Thyroid gland (tissue), 4 donors: ENCODE data around the gene RARA. TPM values are rescaled to one million over a fixed set of nuclear protein-coding genes. Genes with fewer than 3 reads are reported as not detected.

Experiments
- DNase-seq, 2 donors: peaks; one replicate each; pipeline ENCODE4 v3.0.0-alpha.2; 2019
- H3K27ac ChIP-seq, 3 donors: fragments of 200-600 bp; sonication (generic); 1 replicate in 2 of 3; 2 replicates in 1 of 3; pipeline ENCODE4 v1.5.1; 2016 to 2019; ENCODE audit warnings: mild to moderate bottlenecking in 1 of 3, moderate library complexity in 1 of 3
- H3K27me3 ChIP-seq: fragments of 200-600 bp; sonication (generic); one replicate; pipeline ENCODE4 v1.5.1; 2019
- H3K36me3 ChIP-seq, 2 donors: fragments of 200-600 bp; sonication (generic); one replicate each; pipeline ENCODE4 v1.5.1; 2016 to 2019
- H3K4me1 ChIP-seq, 2 donors: fragments of 200-600 bp; sonication (generic); one replicate each; pipeline ENCODE4 v1.5.1; 2017 to 2019
- H3K4me3 ChIP-seq, 3 donors: fragments of 200-600 bp; sonication (generic); replicated peaks in 1 of 3; 1 replicate in 2 of 3; 2 replicates in 1 of 3; pipeline ENCODE4 v1.5.1; 2016; ENCODE audit warnings: mild to moderate bottlenecking in 1 of 3
- H3K9me3 ChIP-seq: fragments of 200-600 bp; sonication (generic); one replicate; pipeline ENCODE4 v1.5.1; 2017
- POLR2A ChIP-seq, 2 donors: fragments of 450-650 bp; IDR thresholded peaks; one replicate each; pipeline ENCODE4 v1.6.1; 2017; ENCODE audit warnings: antibody characterized with exemption in 2 of 2, mild to moderate bottlenecking in 2 of 2, moderate library complexity in 1 of 2
- WGBS, 2 donors: methylation state at CpG; one replicate each; pipeline ENCODE4 v1.1.5; 2017; 5-methylcytosine and 5-hydroxymethylcytosine counted together
- intact Hi-C: fragments of 100-400 bp; cut with DNase I; formaldehyde crosslinking; loops from one replicate; pipeline ENCODE4 v1.15.1; 2023
- total RNA-seq, 4 donors: library from RNA; depleted of rRNA; stranded (reverse); fragments of >200 nt; gene quantifications; one replicate each; pipeline ENCODE4 v1.2.3, GENCODE V29; 2016
- TF ChIP-seq, protein P1 (sequence below), 6 experiments: fragments of 200-600 bp in 3 of 6; fragments of 450-650 bp in 3 of 6; sonication (generic) in 3 of 6; IDR thresholded peaks; one replicate each; pipeline ENCODE4 v1.5.1; 2016 to 2019; ENCODE audit warnings: antibody characterized with exemption in 6 of 6, mild to moderate bottlenecking in 2 of 6, inconsistent platforms in 1 of 6, moderate library complexity in 1 of 6

The RARA gene
- total RNA-seq, 4 donors from 2014 or later = 20.0 to 60.9 (median 35.2) TPM

DNA sequence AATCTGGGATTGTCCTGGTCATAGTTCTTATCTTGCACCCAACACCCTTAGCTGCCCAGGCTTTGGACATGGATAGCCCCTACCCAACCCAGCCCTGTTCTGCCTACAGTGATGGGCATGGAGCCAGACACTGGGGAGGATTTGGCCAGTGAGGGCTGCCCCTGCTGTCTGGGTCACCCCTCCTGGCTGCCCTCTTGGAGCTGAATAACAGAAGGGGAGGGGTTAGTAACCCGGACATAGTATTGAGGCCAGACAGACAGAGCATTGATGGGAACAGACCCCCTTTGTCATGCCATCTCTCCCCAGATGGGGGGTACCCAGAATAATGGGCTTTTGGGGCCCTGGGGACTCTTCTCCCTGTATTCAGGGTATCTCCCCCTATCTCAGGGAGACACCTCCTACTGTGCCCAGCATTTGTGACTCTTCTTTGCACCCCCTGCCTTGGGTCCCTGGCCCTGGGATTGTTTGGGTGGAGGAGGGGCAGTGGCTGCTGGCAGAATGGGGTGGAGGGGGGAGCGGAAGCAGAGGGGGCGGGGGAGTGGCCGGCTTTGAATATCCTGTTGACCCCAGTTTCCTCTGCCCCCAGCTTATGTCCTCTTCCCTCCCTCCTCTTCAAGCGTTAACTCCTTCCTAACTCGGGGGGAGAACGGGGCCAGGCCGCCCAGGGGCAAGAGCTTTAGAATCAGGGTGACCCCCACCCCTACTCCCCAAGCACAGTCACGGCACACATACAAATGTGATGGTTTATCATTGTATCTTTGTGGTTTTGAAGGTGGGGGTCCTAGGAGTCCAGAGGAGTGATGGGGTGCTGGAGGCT, 38.5 kb downstream of the RARA start:
- H3K9me3 ChIP-seq = no peaks in the 10 kb centered on the region
- intact Hi-C loops = no loop called here
- H3K27ac ChIP-seq = peak overlapping the region in 2 of 3 donors; percentile 88 to 95
- no peak for DNase-seq
- no peak for TF ChIP-seq POLR2A (IDR thresholded peaks at IDR 0.05)
- TF ChIP-seq, protein P1, sequence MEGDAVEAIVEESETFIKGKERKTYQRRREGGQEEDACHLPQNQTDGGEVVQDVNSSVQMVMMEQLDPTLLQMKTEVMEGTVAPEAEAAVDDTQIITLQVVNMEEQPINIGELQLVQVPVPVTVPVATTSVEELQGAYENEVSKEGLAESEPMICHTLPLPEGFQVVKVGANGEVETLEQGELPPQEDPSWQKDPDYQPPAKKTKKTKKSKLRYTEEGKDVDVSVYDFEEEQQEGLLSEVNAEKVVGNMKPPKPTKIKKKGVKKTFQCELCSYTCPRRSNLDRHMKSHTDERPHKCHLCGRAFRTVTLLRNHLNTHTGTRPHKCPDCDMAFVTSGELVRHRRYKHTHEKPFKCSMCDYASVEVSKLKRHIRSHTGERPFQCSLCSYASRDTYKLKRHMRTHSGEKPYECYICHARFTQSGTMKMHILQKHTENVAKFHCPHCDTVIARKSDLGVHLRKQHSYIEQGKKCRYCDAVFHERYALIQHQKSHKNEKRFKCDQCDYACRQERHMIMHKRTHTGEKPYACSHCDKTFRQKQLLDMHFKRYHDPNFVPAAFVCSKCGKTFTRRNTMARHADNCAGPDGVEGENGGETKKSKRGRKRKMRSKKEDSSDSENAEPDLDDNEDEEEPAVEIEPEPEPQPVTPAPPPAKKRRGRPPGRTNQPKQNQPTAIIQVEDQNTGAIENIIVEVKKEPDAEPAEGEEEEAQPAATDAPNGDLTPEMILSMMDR (IDR thresholded peaks at IDR 0.05) = no peak
- H3K4me3 ChIP-seq = no peak overlapping the region
- H3K4me1 ChIP-seq = peaks cover 59 to 78% of the 10 kb centered on the region in 2 donors
- 41 to 42% methylated on average over 9 of the region's 9 CpGs for WGBS, 2 donors
- peaks cover 14 to 21% of the 10 kb centered on the region in 2 donors for H3K36me3 ChIP-seq
- no peaks in the 10 kb centered on the region for H3K27me3 ChIP-seq

DNA sequence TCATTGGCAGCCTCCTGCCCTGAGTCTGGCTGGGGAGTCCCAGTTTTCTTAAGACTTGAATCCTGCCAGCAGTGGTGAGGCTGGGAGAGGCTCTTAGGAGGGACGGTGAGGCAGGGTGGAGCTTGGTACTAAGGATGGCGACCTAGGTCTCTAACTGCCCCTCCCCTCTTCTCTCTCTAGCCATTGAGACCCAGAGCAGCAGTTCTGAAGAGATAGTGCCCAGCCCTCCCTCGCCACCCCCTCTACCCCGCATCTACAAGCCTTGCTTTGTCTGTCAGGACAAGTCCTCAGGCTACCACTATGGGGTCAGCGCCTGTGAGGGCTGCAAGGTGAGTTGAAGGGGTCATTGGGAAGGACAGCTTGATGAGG, 39.1 kb downstream of the RARA start:
- H3K36me3 ChIP-seq = peaks cover 16 to 25% of the 10 kb centered on the region in 2 donors
- DNase-seq = no peak
- TF ChIP-seq, protein P1 (IDR thresholded peaks at IDR 0.05) = no peak
- no peak for TF ChIP-seq POLR2A (IDR thresholded peaks at IDR 0.05)
- peak overlapping the region in 2 of 3 donors; percentile 88 to 95 for H3K27ac ChIP-seq
- no peaks in the 10 kb centered on the region for H3K9me3 ChIP-seq
- no peak overlapping the region for H3K4me3 ChIP-seq
- H3K27me3 ChIP-seq = no peaks in the 10 kb centered on the region
- H3K4me1 ChIP-seq = peaks cover 55 to 76% of the 10 kb centered on the region in 2 donors
- intact Hi-C loops = no loop called here
- WGBS, 2 donors = 44 to 54% methylated on average over 4 to 5 of the region's 5 CpGs

DNA sequence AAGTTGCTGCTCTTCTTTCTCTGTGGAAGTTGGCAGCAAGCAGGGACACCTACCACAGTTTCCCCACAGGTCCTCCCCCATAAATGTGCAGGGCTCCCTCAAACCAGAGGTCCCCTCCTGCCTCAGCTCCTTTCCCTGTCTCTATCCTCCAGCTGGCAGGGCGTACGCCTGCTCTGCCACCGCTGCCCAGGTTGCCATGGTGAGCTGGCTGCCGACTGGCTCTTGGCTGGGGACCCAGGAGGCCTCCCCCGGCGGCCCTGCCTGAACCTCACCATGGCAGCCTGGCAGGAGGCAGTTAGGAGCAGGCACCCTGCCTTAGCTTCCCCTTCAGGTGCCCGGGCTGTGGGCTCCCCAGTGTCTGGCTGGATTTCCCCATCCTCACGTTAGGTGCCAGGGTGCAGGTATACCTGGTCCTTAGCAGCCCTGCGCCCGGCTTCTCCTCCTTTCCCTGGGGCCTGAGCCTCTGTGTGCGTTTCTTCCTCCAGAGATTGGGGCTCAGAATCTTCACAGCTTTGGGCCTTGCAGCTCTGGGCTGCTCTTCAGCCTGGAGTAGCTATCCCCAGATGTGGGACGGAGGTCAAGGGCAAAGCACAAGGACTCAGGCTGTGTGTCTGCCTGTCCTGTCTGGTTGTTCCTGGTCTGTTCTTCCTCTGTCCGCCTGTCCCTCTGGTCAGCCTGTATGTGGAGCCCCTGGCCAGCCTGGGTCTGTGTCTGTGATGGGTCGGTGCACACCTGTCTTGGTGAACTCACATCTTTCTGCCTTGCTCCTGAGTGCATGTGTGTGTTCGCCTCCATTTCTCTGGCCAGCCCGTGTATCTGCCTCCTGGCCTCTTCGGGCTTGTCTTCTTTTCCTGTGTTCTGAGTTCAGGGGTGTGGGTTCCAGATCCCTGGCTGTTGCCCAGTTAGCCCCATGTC, 39.8 kb downstream of the RARA start:
- Histone ChIP-seq H3K4me3 (no peak overlapping the region), H3K36me3 (peaks cover 16 to 28% of the 10 kb centered on the region in 2 donors), H3K27me3 (no peaks in the 10 kb centered on the region), H3K9me3 (no peaks in the 10 kb centered on the region), H3K4me1 (peaks cover 53 to 69% of the 10 kb centered on the region in 2 donors), H3K27ac (peak overlapping the region in 2 of 3 donors; percentile 88 to 95)
- DNase-seq = peak; percentile 86 to 88
- intact Hi-C loops = no loop called here
- 46 to 77% methylated on average over 11 to 13 of the region's 17 CpGs for WGBS, 2 donors
- TF ChIP-seq, protein P1 (IDR thresholded peaks at IDR 0.05) = no peak

DNA sequence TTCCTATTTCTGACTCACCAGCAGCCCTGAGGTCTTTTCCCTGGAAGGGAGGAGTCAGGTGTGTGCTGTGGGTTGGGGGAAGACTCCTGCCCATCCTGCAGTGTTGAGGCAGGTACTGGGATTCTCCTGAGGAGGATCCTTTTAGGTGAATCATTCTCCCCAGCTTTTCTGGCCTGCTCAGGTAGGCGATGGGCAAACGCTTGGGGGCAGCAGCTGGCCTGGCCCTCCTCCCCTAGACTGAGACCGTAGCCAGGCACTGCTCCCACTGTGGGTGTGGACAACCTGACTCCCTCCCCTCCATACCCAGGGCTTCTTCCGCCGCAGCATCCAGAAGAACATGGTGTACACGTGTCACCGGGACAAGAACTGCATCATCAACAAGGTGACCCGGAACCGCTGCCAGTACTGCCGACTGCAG, 40.5 kb downstream of the RARA start:
- no peak for DNase-seq
- peaks cover 49 to 62% of the 10 kb centered on the region in 2 donors for H3K4me1 ChIP-seq

More for the DNA sequence above, 40.5 kb downstream of the RARA start:
- intact Hi-C loops = no loop called here
- 43 to 69% methylated on average over 3 to 10 of the region's 10 CpGs for WGBS, 2 donors
- Histone ChIP-seq H3K36me3 (peaks cover 16 to 35% of the 10 kb centered on the region in 2 donors), H3K27ac (no peak overlapping the region), H3K4me3 (no peak overlapping the region), H3K27me3 (no peaks in the 10 kb centered on the region), H3K9me3 (no peaks in the 10 kb centered on the region)
- no peak for TF ChIP-seq POLR2A (IDR thresholded peaks at IDR 0.05)
- TF ChIP-seq, protein P1 (IDR thresholded peaks at IDR 0.05) = no peak
